Smooth muscle cell of bladder (primary cell): ENCODE measurements around the gene COPE. TPM values are rescaled to one million over a fixed set of nuclear protein-coding genes. Genes with fewer than 3 reads are reported as not detected.

Experiments used
- total RNA-seq: library from RNA; depleted of rRNA; stranded (reverse); fragments of >200 nt; gene quantifications from 2 replicates; pipeline ENCODE4 v1.2.3, GENCODE V29; 2014

Gene COPE
- total RNA-seq, result 167 and 229 TPM in 2 replicates

DNA sequence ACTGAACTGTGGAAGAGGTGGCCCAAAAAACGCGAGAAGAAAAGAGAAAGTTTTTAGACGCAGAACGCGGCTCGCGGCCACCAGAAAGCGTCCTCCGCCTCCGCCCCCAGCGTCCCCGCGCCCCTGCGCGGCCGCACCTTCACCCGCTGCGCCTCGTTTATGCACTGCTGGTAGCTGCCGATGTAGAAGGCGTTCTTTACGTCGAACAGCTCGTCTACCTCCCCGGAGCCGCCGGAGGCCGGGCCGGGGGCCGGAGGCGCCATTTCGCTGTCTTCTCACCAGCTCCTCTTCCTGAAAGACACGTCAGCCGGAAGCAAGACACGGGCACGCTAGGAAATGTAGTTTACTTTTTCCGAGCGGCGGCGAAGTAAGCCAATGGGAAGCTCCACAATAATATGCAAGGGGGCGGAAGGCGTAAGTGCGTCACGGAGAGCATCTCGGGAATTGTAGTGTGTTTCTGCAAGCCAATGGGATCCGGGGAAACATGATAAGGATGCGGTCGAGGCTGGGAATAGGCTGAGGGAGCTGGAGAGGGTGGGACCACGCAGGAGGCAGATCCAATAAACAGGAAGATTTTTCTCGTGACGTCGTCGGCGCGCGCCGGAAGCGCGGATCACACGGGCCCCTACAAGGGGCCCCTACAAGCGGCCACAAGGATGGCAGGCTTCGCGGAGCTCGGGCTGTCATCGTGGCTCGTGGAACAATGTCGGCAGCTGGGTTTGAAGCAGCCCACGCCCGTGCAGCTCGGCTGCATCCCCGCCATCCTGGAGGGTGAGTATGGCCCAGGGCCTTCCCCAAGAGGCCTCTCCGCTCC, at the start of gene COPE, which contains the start of gene DDX49:
COPE (minus strand) TSS at position 302 of the 814 bp plus-strand sequence; CDS start at position 263, 39 bp downstream.
DDX49 (plus strand) TSS at position 630 of the 814 bp plus-strand sequence; CDS start at position 657, 27 bp downstream.

DNA sequence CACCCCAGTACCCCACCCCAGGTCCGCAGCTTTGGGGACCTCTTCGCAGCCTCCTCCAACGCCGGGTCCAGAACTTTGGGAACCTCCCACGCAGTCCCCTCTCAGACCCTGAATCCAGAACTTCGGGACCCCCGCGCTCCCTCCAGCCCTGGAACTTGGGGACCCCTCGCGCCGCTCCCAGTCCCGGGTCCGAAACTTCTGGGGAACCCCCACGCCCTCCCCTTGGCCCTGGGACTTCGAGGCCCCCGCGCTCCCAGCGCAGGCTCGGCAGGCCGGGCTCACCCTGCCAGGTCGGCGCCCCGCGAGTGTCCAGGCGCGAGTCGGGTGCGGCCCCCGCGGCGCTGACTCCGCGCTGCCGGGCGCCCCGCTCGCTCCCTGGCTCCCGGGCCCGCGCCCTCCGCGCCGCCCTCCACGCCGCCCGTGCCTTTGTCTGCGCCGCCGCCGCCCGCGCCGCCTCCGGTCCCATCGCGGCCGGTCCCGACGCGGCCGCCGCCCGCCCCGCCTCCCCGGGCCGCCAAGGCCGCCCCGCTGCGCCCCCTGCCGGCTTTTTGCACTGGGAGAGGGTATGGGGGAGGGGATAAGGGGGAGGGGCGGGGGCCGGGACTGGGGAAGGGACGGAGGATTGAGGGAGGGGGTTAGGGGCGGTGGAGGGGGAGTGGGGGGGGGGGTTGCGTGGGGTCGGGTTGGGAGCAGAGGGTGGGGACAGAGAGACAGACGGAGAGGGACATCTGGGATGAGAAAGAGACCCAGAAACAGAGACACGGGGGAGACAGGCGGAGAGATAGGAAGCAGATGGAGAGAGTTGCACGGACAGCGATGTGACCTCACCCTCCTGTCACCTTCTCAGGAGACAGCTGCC, 21.8 kb upstream of the COPE start, which contains the start of gene HOMER3:
HOMER3 (minus strand) TSS at position 449 of the 859 bp plus-strand sequence. CDS start 2,235 bp downstream, outside the sequence.

GRCh38 chr19:18895824-18896341, 23.3 kb downstream of the COPE start, which contains the start of gene CERS1:
TSS of gene CERS1 (minus strand) at chr19:18896158. CDS start at chr19:18896072, 86 bp downstream.

Other genes with a start within 250 kb of the COPE start
- 1.6 and 2.8 TPM in 2 replicates for gene CRTC1, start 235.7 kb downstream of the COPE start, total RNA-seq
- 1.3 and 5.7 TPM in 2 replicates for gene COMP, start 128.1 kb downstream of the COPE start, total RNA-seq
- gene UPF1, start 87.4 kb downstream of the COPE start, total RNA-seq, result 41.5 and 54.9 TPM in 2 replicates
- 0.85 and 2.7 TPM in 2 replicates for gene CERS1, start 23.2 kb downstream of the COPE start, total RNA-seq
- gene DDX49, start 328 bp upstream of the COPE start, total RNA-seq, result 56.9 and 80.1 TPM in 2 replicates
- gene HOMER3, start 21.8 kb upstream of the COPE start, total RNA-seq, result 51.9 and 72.1 TPM in 2 replicates
- 23.3 and 27.3 TPM in 2 replicates for gene SUGP2, start 114.1 kb upstream of the COPE start, total RNA-seq
- 25.1 and 27.7 TPM in 2 replicates for gene ARMC6, start 114.2 kb upstream of the COPE start, total RNA-seq
- gene SLC25A42, start 144.6 kb upstream of the COPE start, total RNA-seq, result 4.4 and 5.7 TPM in 2 replicates
- gene TMEM161A, start 219.1 kb upstream of the COPE start, total RNA-seq, result 28.9 and 31.7 TPM in 2 replicates